Measurements from ENCODE around the gene GAB2.

GRCh38 chr11:78467370-78467769, 49.8 kb upstream of the GAB2 start:
- no peak for TF ChIP-seq PPARA (CRISPR knock-in tag; IDR thresholded peaks at IDR 0.05; ENCODE audit: borderline replicate concordance)
- no peak for TF ChIP-seq PATZ1 (CRISPR knock-in tag; IDR thresholded peaks at IDR 0.05; ENCODE audit: borderline replicate concordance)

All from SK-N-SH treated with all-trans-retinoic acid at 6 μM for 48 hours (cell line).